IMR-90 (cell line): ENCODE measurements around the gene PTGDR2. TPM values are rescaled to one million over a fixed set of nuclear protein-coding genes. Genes with fewer than 3 reads are reported as not detected.
A peak's percentile ranks its signal among the peaks of the same experiment; 100 is the strongest.

Experiments
- ATAC-seq: fragments of 200-7000 bp; cut with Tn5 transposase; 2 replicates; pipeline ENCODE4 v1.9.1; 2020; ENCODE audit warnings: low read depth, mild to moderate bottlenecking, moderate library complexity
- BruUV-seq: library from RNA; stranded (reverse); fragments of 400-500 nt; replicated peaks from 2 replicates; lab custom pipeline; 2021; lab: Mats Ljungman, UMichigan
- CTCF ChIA-PET: fragments of 300-600 bp; formaldehyde crosslinking; extraction: SDS; loops from one replicate; lab custom pipeline; 2021; ENCODE audit warnings: antibody characterized with exemption; lab: Yijun Ruan, JAX
- POLR2A ChIA-PET: fragments of 300-600 bp; sonication (Branson Sonifier 250); formaldehyde crosslinking; loops from one replicate; lab custom pipeline; 2022; ENCODE audit warnings: antibody characterized with exemption; ENCODE audit not compliant: unreplicated experiment; lab: Charles Lee
- DNase-seq: peaks from one replicate; pipeline ENCODE4 v3.0.0; 2013
- H2AFZ ChIP-seq: replicated peaks from 2 replicates; pipeline ENCODE3; 2013; ENCODE audit warnings: low read length, mild to moderate bottlenecking; ENCODE audit not compliant: poor library complexity
- H2AK5ac ChIP-seq: 2 replicates; pipeline ENCODE4 v1.6.1; 2013; ENCODE audit warnings: low read depth, low read length, inconsistent platforms
- H2AK9ac ChIP-seq: replicated peaks from 2 replicates; pipeline ENCODE3; 2013; ENCODE audit warnings: mild to moderate bottlenecking, low read depth, low read length, moderate library complexity; ENCODE audit not compliant: poor library complexity
- H2BK120ac ChIP-seq: 2 replicates; pipeline ENCODE4 v1.6.1; 2013; ENCODE audit warnings: low read depth, low read length, inconsistent platforms
- H2BK15ac ChIP-seq: 3 replicates; pipeline ENCODE4 v1.6.1; 2013; ENCODE audit warnings: low read depth, low read length, inconsistent platforms
- H2BK20ac ChIP-seq: 2 replicates; pipeline ENCODE4 v1.6.1; 2013; ENCODE audit warnings: low read depth, mild to moderate bottlenecking, inconsistent platforms, low read length, moderate library complexity
- H2BK5ac ChIP-seq: 2 replicates; pipeline ENCODE4 v1.6.1; 2013; ENCODE audit warnings: mild to moderate bottlenecking, low read depth, low read length, inconsistent platforms; ENCODE audit not compliant: poor library complexity, severe bottlenecking
- H3K14ac ChIP-seq: replicated peaks from 2 replicates; pipeline ENCODE4 v1.6.1; 2013; ENCODE audit warnings: low read depth, low read length, inconsistent platforms
- H3K18ac ChIP-seq: 2 replicates; pipeline ENCODE4 v1.6.1; 2013; ENCODE audit warnings: low read depth, low read length, control low read depth
- H3K23ac ChIP-seq: 2 replicates; pipeline ENCODE4 v1.6.1; 2013; ENCODE audit warnings: low read depth, low read length, inconsistent platforms
- H3K27ac ChIP-seq: 2 replicates; pipeline ENCODE4 v1.5.1; 2013; ENCODE audit warnings: mild to moderate bottlenecking, control low read depth, low read length; ENCODE audit not compliant: insufficient read depth
- H3K27me3 ChIP-seq: 2 replicates; pipeline ENCODE4 v1.6.1; 2013; ENCODE audit warnings: low read length; ENCODE audit not compliant: control insufficient read depth, insufficient read depth
- H3K36me3 ChIP-seq: 2 replicates; pipeline ENCODE4 v1.6.1; 2013; ENCODE audit warnings: low read length, mixed read lengths; ENCODE audit not compliant: control insufficient read depth, insufficient read depth
- H3K4ac ChIP-seq: 2 replicates; pipeline ENCODE4 v1.6.1; 2013; ENCODE audit warnings: low read depth, low read length, inconsistent platforms
- H3K4me1 ChIP-seq: 2 replicates; pipeline ENCODE4 v1.6.1; 2013; ENCODE audit warnings: low read length, mixed read lengths; ENCODE audit not compliant: control insufficient read depth, insufficient read depth
- H3K4me2 ChIP-seq: 2 replicates; pipeline ENCODE4 v1.6.1; 2013; ENCODE audit warnings: low read depth, mild to moderate bottlenecking, control low read depth, low read length, moderate library complexity
- H3K4me3 ChIP-seq: 2 replicates; pipeline ENCODE4 v1.5.1; 2013; ENCODE audit warnings: low read depth, mild to moderate bottlenecking, control low read depth, low read length, moderate library complexity; ENCODE audit not compliant: insufficient read depth
- H3K56ac ChIP-seq: 2 replicates; pipeline ENCODE4 v1.6.1; 2013; ENCODE audit warnings: low read length, inconsistent platforms; ENCODE audit not compliant: insufficient read depth; ENCODE audit errors: extremely low read depth
- H3K79me1 ChIP-seq, 2 experiments: 2 replicates each; pipeline ENCODE4 v1.6.1; 2013; ENCODE audit warnings: low read length in 2 of 2, inconsistent platforms in 1 of 2, low read depth in 1 of 2
- H3K9ac ChIP-seq: 2 replicates; pipeline ENCODE4 v1.6.1; 2013; ENCODE audit warnings: low read depth, low read length, control low read depth
- H3K9me1 ChIP-seq: 2 replicates; pipeline ENCODE4 v1.6.1; 2013; ENCODE audit warnings: low read length, inconsistent platforms; ENCODE audit not compliant: insufficient read depth
- H3K9me3 ChIP-seq: 2 replicates; pipeline ENCODE4 v1.6.1; 2013; ENCODE audit warnings: low read length; ENCODE audit not compliant: control insufficient read depth, insufficient read depth
- H4K20me1 ChIP-seq: 2 replicates; pipeline ENCODE4 v1.6.1; 2013; ENCODE audit warnings: low read length, inconsistent platforms; ENCODE audit not compliant: insufficient read depth
- H4K5ac ChIP-seq: 2 replicates; pipeline ENCODE4 v1.6.1; 2013; ENCODE audit warnings: mild to moderate bottlenecking, low read depth, low read length, control low read depth
- H4K8ac ChIP-seq, 2 experiments: 2 replicates each; pipeline ENCODE4 v1.6.1; 2013; ENCODE audit warnings: low read depth in 2 of 2, low read length in 2 of 2, control low read depth in 1 of 2, inconsistent platforms in 1 of 2
- H4K91ac ChIP-seq: 2 replicates; pipeline ENCODE4 v1.6.1; 2013; ENCODE audit warnings: low read depth, low read length, inconsistent platforms; ENCODE audit not compliant: insufficient read depth
- BHLHE40 ChIP-seq: fragments of 150-350 bp; IDR thresholded peaks from 2 replicates; pipeline ENCODE4 v1.6.1; 2016; ENCODE audit warnings: mild to moderate bottlenecking, low read depth, low read length
- CEBPB ChIP-seq: IDR thresholded peaks from 2 replicates; pipeline ENCODE4 v1.6.1; 2012; ENCODE audit warnings: low read depth, low read length, improper control_type of control experiment
- CHD1 ChIP-seq: IDR thresholded peaks from 2 replicates; pipeline ENCODE4 v1.6.1; 2012; ENCODE audit warnings: low read depth, low read length, improper control_type of control experiment
- FOS ChIP-seq: fragments of 150-350 bp; IDR thresholded peaks from 2 replicates; pipeline ENCODE4 v1.6.1; 2016; ENCODE audit warnings: low read depth, low read length
- MAFK ChIP-seq: IDR thresholded peaks from 2 replicates; pipeline ENCODE4 v1.6.1; 2012; ENCODE audit warnings: low read depth, low read length, improper control_type of control experiment
- MAZ ChIP-seq: IDR thresholded peaks from 2 replicates; pipeline ENCODE4 v1.6.1; 2012; ENCODE audit warnings: low read depth, mild to moderate bottlenecking, low read length, improper control_type of control experiment, moderate library complexity, borderline replicate concordance
- MXI1 ChIP-seq: IDR thresholded peaks from 2 replicates; pipeline ENCODE4 v1.6.1; 2012; ENCODE audit warnings: low read depth, mild to moderate bottlenecking, low read length, moderate library complexity, borderline replicate concordance
- NFE2L2 ChIP-seq: fragments of 150-350 bp; IDR thresholded peaks from 2 replicates; pipeline ENCODE4 v1.6.1; 2016; ENCODE audit warnings: low read depth, mild to moderate bottlenecking, low read length
- POLR2A ChIP-seq: IDR thresholded peaks from 2 replicates; pipeline ENCODE4 v1.6.1; 2012; ENCODE audit warnings: mild to moderate bottlenecking, low read depth, low read length
- RAD21 ChIP-seq: IDR thresholded peaks from 2 replicates; pipeline ENCODE4 v1.6.1; 2012; ENCODE audit warnings: low read length, improper control_type of control experiment
- RCOR1 ChIP-seq: IDR thresholded peaks from 2 replicates; pipeline ENCODE4 v1.6.1; 2012; ENCODE audit warnings: mild to moderate bottlenecking, low read length, improper control_type of control experiment; ENCODE audit not compliant: insufficient replicate concordance
- RFX5 ChIP-seq: IDR thresholded peaks from 2 replicates; pipeline ENCODE4 v1.8.0; 2012; ENCODE audit warnings: low read depth, mild to moderate bottlenecking, low read length, moderate library complexity
- SMC3 ChIP-seq: fragments of 150-350 bp; IDR thresholded peaks from 2 replicates; pipeline ENCODE4 v1.6.1; 2016; ENCODE audit warnings: low read depth, mild to moderate bottlenecking, antibody characterized with exemption, low read length, moderate library complexity
- WGBS, 2 experiments: methylation state at CpG; one replicate each; pipeline versions ENCODE4 v1.1.5 to v1.1.7; 2013; ENCODE audit warnings: missing lambda C conversion rate in 2 of 2; ENCODE audit not compliant: insufficient read length in 1 of 2; ENCODE audit errors: extremely low coverage in 2 of 2; 5-methylcytosine and 5-hydroxymethylcytosine counted together
- dilution Hi-C: fragments of 300-500 bp; cut with HindIII; formaldehyde crosslinking; loops from one replicate; pipeline ENCODE4 v1.14.3; 2018; ENCODE audit warnings: low sequenced_read_pairs; ENCODE audit not compliant: unreplicated experiment
- in situ Hi-C: fragments of 300-500 bp; cut with MboI; formaldehyde crosslinking; loops from 3 replicates; pipeline ENCODE4 v1.14.3; 2019; ENCODE audit warnings: low sequenced_read_pairs, inconsistent platforms, mixed read lengths
- intact Hi-C: fragments of 100-400 bp; cut with micrococcal nuclease; formaldehyde crosslinking; loops from 2 replicates; pipeline ENCODE4 v1.10.0; 2022
- polyA plus RNA-seq, 3 experiments: library from polyadenylated mRNA; depleted of rRNA; stranded (reverse); fragments of >200 nt; gene quantifications; 2 replicates each; pipeline ENCODE4 v1.2.3, GENCODE V29; 2012; ENCODE audit warnings: low replicate concordance in 1 of 3
- total RNA-seq: library from RNA; depleted of rRNA; stranded (reverse); fragments of >200 nt; gene quantifications from 2 replicates; pipeline ENCODE4 v1.2.3, GENCODE V29; 2012
- TF ChIP-seq, protein P1 (sequence below): fragments of 150-350 bp; IDR thresholded peaks from 2 replicates; pipeline ENCODE4 v1.6.1; 2017; ENCODE audit warnings: mild to moderate bottlenecking, antibody characterized with exemption, low read length, low read depth
- TF ChIP-seq, protein P2 (sequence below): fragments of 150-350 bp; IDR thresholded peaks from 2 replicates; pipeline ENCODE4 v1.6.1; 2016; ENCODE audit warnings: low read depth, mild to moderate bottlenecking, low read length, moderate library complexity, borderline replicate concordance
- TF ChIP-seq, protein P3 (sequence below): conservative IDR thresholded peaks from 2 replicates; pipeline ENCODE4 v1.5.1; 2012; ENCODE audit warnings: mild to moderate bottlenecking, low read depth, low read length, improper control_type of control experiment

The PTGDR2 gene
- total and polyA plus RNA-seq, 2 of the 4 experiments (the other 2 are of a cell fraction), result under 0.01 to 0.12 TPM

DNA sequence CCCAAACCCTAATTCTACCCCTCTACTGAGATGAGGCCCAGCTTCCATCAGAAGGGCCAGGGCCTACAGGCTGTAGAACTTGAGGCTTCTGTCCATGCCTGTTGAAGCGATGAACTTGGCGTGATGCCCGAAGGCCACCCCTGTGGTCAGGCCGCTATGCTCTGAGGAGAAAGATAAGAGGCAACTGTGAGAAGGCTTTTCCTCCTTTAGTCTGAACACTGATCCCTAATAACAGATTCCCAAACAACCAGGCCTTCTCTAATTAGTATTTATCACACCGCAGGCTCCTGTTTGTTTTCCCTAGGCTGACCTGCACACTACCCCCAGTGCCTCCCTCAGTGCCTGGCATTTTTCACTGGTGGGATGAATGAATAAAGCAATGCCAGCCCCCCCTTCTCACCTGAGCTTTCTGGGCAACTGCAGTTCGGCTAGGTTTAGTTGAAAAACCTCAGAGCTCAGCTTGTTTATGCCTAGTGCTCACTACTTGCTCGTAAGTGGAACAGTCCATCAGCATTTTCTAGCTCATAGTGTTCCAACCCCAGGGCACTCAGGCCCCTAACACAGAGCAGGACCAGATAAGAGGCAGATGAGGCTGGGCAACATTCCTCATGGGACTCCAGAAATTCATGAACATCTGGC, 35.5 kb upstream of the PTGDR2 start:
- H2BK120ac ChIP-seq, result no peak overlapping the region
- H4K8ac ChIP-seq, result no peak overlapping the region
- no TSS peak for BruUV-seq
- no peak overlapping the region for H2BK15ac ChIP-seq
- H2BK20ac ChIP-seq, result no peak overlapping the region
- H3K9ac ChIP-seq, result no peak overlapping the region
- intact Hi-C loops (no loop called here), in situ Hi-C loops (loop anchor here (5.0 kb wide), 1 partner anchor 54 kb away; no protein-coding TSS in a partner anchor), dilution Hi-C loops (no loop called here)
- H3K56ac ChIP-seq, result no peak overlapping the region
- no peak overlapping the region for H3K14ac ChIP-seq
- no peaks in the 10 kb centered on the region; a peak in 2 of 4 replicates for H3K79me1 ChIP-seq
- H4K20me1 ChIP-seq, result no peaks in the 10 kb centered on the region; the same call in 1 of the 2 replicates
- no peaks in the 10 kb centered on the region for H3K27me3 ChIP-seq
- CTCF ChIA-PET, result interaction anchor here (0.6 to 1.7 kb wide), 2 partner anchors 54 to 1718 kb away, joined by 3 to 7 read pairs; no protein-coding TSS in a partner anchor
- no peak overlapping the region for H4K91ac ChIP-seq
- no peaks in the 10 kb centered on the region for H3K4me1 ChIP-seq
- H4K5ac ChIP-seq, result no peak overlapping the region
- WGBS, 2 experiments, result no CpG with 5 or more reads among the region's 7 CpGs
- H3K9me1 ChIP-seq, result no peaks in the 10 kb centered on the region
- TF ChIP-seq RCOR1, result no peak
- TF ChIP-seq CHD1, result no peak
- no peak for TF ChIP-seq MAZ
- TF ChIP-seq CEBPB, result no peak
- TF ChIP-seq MAFK, result no peak
- no peak for TF ChIP-seq POLR2A
- no peak for TF ChIP-seq SMC3
- TF ChIP-seq, protein P1, sequence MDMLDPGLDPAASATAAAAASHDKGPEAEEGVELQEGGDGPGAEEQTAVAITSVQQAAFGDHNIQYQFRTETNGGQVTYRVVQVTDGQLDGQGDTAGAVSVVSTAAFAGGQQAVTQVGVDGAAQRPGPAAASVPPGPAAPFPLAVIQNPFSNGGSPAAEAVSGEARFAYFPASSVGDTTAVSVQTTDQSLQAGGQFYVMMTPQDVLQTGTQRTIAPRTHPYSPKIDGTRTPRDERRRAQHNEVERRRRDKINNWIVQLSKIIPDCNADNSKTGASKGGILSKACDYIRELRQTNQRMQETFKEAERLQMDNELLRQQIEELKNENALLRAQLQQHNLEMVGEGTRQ, result no peak
- TF ChIP-seq BHLHE40, result no peak
- no peak for TF ChIP-seq RFX5
- TF ChIP-seq, protein P2, sequence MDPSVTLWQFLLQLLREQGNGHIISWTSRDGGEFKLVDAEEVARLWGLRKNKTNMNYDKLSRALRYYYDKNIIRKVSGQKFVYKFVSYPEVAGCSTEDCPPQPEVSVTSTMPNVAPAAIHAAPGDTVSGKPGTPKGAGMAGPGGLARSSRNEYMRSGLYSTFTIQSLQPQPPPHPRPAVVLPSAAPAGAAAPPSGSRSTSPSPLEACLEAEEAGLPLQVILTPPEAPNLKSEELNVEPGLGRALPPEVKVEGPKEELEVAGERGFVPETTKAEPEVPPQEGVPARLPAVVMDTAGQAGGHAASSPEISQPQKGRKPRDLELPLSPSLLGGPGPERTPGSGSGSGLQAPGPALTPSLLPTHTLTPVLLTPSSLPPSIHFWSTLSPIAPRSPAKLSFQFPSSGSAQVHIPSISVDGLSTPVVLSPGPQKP, result no peak
- no peak for TF ChIP-seq MXI1
- TF ChIP-seq NFE2L2, result no peak
- no peak for TF ChIP-seq RAD21
- TF ChIP-seq FOS, result no peak
- TF ChIP-seq, protein P3, sequence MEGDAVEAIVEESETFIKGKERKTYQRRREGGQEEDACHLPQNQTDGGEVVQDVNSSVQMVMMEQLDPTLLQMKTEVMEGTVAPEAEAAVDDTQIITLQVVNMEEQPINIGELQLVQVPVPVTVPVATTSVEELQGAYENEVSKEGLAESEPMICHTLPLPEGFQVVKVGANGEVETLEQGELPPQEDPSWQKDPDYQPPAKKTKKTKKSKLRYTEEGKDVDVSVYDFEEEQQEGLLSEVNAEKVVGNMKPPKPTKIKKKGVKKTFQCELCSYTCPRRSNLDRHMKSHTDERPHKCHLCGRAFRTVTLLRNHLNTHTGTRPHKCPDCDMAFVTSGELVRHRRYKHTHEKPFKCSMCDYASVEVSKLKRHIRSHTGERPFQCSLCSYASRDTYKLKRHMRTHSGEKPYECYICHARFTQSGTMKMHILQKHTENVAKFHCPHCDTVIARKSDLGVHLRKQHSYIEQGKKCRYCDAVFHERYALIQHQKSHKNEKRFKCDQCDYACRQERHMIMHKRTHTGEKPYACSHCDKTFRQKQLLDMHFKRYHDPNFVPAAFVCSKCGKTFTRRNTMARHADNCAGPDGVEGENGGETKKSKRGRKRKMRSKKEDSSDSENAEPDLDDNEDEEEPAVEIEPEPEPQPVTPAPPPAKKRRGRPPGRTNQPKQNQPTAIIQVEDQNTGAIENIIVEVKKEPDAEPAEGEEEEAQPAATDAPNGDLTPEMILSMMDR, result no peak
- DNase-seq (peak; percentile 23), ATAC-seq (no peak)
- no peak overlapping the region for H3K27ac ChIP-seq
- H3K4me2 ChIP-seq, result no peak overlapping the region
- no peak overlapping the region for H2BK5ac ChIP-seq
- no peak overlapping the region for H2AFZ ChIP-seq
- no peaks in the 10 kb centered on the region for H3K9me3 ChIP-seq
- no peak overlapping the region for H3K23ac ChIP-seq
- no peak overlapping the region for H3K4ac ChIP-seq
- H3K4me3 ChIP-seq, result no peak overlapping the region
- peaks cover 13% of the 10 kb centered on the region for H3K36me3 ChIP-seq
- H2AK9ac ChIP-seq, result no peak overlapping the region
- POLR2A ChIA-PET, result no interaction called here
- H3K18ac ChIP-seq, result no peak overlapping the region
- no peak overlapping the region for H2AK5ac ChIP-seq
